GM12874 (cell line): Measurements from ENCODE around the gene GPR75.

ENCODE experiments used
- TF ChIP-seq, protein P1 (sequence below): IDR thresholded peaks from 2 replicates; pipeline ENCODE4 v1.5.1; 2011; ENCODE audit warnings: low read depth, mild to moderate bottlenecking, control low read depth, low read length, moderate library complexity; ENCODE audit not compliant: insufficient read depth

Gene GPR75

DNA sequence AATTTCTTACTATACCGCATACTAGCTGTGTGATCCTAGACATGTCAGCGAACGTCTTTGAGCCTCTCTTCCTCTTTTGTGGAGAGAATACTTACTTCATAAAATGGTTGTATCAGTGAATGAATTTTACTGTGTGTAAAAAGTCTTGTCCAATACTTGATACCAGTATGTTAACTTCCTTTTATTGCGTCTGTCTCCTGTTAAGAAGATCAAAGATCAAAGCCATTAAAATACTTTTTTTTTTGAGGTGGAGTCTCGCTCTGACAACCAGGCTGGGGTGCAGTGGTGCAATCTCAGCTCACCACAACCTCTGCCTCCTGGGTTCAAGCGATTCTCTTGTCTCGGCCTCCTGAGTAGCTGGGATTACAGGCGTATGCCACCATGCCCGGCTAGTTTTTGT, 39.7 kb downstream of the GPR75 start:
- TF ChIP-seq, protein P1, sequence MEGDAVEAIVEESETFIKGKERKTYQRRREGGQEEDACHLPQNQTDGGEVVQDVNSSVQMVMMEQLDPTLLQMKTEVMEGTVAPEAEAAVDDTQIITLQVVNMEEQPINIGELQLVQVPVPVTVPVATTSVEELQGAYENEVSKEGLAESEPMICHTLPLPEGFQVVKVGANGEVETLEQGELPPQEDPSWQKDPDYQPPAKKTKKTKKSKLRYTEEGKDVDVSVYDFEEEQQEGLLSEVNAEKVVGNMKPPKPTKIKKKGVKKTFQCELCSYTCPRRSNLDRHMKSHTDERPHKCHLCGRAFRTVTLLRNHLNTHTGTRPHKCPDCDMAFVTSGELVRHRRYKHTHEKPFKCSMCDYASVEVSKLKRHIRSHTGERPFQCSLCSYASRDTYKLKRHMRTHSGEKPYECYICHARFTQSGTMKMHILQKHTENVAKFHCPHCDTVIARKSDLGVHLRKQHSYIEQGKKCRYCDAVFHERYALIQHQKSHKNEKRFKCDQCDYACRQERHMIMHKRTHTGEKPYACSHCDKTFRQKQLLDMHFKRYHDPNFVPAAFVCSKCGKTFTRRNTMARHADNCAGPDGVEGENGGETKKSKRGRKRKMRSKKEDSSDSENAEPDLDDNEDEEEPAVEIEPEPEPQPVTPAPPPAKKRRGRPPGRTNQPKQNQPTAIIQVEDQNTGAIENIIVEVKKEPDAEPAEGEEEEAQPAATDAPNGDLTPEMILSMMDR = no peak

DNA sequence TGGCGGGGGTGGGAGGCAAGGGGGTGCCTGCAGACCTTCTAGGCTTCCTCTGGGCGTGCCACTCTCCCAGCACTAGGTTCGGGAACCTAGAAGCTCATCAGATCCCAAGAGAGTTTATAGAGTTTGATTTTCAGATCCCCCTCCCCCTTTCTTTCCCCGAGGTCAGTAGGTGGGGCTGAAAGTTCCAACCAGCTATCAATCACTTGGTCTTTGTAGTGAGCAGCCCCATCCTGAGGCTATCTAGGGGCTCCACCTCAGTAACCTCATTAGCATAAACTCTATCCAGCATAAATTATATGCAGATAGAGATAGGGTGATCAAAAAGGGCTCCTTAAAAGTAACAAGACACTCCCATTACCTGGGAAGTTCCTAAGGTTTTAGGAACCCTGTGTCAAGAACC, 40.1 kb downstream of the GPR75 start:
- TF ChIP-seq, protein P1 = no peak

DNA sequence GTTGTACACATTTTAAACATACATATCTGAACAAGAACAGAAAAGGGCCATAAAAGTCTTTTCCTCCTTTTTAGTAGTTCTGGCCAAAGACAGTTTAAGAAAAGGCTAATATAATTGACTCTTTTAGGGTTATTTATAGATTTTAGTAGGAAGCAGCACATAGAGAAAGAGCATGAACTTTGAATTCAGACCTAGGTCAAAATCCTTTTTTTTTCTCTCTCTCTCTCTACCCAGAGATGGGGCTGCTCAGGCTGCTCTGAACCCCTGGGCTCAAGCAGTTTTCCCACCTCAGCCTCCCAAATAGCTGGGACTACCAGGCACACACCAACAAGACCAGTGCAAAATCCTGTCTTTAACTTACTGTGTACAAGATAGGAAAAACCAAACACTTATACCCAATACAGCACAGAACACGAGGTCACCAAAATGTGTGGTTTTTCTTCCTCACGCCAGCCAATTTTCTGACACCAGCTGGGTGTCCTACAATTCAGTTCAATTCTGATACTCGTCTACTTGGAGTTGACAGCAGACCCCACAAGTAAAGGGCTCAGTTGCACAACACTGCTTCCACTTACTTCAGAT, 40.8 kb downstream of the GPR75 start:
- TF ChIP-seq, protein P1 = no peak

DNA sequence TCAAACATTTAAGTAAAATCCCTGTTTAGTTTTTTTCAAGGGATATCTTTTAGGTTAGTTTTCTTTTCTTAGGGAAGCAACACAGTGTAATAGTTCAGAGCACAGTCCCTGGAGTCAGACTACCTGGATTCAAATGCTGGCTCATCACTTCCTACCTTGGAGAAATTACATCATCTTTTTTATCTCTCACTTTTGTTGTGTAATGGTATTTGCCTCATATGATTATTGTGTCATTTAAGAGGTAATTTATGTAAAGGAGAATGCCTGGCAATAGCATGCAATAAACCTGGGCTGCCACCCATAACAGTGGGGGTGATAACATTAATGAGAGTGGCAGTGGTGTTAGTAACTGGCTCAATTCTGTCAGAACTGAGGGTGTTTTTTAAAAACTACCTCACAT, 46.6 kb downstream of the GPR75 start:
- TF ChIP-seq, protein P1 = no peak

DNA sequence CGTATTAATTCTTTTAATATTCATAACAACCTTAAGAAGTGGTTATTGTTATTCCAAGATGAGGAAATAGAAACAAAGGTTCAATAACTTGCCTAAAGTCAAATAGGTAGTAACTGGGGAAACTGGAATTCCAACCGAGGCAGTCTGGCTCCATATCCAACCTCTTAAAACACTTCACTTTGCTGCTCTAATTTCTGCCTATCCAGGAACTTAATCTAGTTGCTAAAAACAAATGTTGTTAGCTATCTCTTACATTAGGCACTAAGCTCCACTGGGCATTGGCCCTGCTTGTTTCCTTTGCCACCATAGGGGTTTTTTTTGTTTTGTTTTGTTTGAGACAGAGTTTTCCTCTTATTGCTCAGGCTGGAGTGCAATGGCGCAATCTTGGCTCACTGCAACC, 48.2 kb downstream of the GPR75 start:
- TF ChIP-seq, protein P1 = no peak
